ENCODE results near the gene THBS2.

THBS2 gene

DNA sequence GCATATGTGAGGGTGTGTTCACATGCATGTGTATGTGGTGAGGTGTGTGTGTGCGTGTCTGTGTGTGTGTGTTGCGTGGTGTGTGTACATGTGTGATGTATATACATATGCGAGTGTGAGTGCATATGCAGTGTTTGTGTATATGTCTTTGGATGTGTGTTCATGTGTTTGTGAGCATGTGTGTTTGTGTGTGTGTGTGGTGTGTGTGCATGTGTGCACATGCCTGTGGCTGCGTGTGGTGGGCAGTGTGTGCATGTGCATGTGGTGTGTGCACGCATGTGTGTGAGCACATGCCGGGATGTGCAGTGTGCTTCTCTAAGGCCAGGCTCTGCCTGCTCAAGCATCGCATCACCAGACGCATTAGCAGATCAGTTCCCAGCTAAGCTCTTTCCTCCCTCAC lies 5.7 kb downstream of the THBS2 start:
- no peak for DNase-seq

- no peak for DNase-seq
Observed at GRCh38 chr6:169247419-169247818, 6.2 kb downstream of the THBS2 start.

DNA sequence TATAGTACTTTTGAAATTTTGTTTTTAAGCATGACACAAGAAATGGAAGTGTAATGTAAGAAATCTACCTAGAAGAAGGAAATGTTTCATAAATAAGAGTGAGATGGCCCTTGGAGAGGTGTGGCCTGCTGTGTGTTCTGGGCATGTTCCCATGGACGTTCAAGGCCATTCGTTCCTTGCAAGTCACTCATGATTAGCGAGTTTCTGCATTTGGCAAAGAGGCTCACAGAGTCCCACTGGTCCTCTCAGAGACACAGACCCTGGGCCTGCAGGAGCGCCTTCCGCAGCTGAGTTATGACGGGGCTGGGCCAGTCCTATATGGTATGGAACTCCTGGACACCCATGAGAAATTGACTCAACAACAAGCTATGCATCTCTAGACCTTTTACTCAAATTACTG lies 7.2 kb downstream of the THBS2 start:
- DNase-seq, result no peak

DNA sequence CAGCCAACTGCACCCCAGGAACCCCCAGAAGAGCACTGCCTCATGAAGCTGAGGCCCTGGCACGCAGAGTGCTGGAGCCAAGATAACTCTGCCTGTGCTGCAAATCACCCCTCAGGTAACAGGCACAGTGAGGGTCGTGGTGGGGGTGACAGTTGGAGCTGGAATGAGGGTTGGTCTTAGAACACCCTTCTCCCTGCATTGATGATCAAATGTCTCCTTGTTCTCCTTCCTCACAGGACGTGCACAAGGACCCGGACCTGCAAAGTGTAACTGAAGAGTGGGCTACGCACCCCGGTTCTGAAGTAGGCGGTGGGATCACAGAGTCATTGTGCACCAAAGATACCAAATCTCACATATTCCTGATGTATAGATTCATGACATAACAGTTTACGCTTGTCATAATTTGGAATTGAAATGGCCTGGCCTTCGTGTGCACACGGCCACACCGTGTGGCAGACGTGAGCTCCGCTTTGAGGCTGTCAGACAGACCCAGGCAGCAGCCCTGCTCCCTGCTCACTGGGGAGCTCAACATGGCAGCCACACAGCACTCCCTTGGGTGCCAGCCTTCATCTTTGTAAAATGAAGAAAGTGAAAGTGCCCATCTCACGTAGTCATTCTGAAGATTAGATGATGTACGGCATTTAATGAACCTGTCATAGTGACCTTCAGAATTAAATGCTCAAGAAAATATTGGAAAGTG lies 8.8 kb downstream of the THBS2 start:
- no peak for DNase-seq

GRCh38 chr6:169243661-169244060 lies 10.0 kb downstream of the THBS2 start:
- DNase-seq, result no peak

DNA sequence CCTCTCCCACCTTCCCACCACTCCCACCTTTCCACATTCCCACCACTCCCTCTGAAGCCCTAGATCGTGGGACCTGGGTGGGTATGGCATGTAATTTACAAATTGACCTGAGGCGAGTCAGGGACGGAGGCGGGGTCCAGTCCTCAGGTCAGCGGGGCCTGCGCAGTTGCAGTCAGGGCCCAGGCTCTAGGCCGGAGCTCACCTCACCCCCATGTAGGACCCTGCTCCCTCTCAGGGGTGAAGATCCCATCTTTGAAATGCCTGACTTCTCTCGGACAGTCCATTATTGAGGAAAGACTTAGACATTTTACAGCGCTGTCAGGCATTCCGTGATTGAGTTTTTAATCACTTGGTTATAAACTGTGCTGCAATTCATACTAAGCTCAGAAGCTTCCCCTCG lies 10.5 kb downstream of the THBS2 start:
- peak in 1 of 5 experiments; percentile 41 for DNase-seq

DNA sequence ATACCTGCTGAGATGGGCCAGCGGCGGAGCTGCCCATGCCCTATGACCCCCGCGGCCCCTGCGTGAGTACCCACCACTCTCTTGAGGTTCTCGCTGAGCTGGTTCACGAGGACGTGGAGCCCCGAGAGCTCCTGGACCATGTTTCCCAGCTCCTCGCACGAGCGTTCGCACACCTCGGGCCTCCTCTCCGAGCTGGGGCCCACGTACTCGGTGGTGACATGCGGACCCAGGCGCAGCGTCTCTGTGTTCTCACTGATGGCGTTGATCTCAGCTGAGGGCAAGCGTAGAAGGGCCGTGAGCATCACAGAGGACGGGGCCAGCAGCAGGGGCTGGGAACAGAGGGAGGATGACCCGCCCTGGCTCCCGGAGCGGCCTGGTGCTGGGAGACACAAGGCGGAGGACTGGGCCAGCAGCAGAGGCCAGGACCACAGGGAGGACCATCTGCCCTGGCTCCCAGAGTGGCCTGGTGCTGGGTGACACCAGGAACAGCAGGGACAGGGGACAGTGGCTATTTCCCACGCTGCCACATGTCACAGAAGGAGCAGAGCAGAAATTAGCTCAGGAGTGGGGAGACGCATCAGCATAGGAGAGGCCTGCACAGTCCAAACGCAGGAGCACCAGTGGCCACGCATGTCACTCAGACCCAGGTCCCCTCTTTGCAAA lies 11.8 kb downstream of the THBS2 start:
- DNase-seq, result peak in 1 of 5 experiments; percentile 6

DNA sequence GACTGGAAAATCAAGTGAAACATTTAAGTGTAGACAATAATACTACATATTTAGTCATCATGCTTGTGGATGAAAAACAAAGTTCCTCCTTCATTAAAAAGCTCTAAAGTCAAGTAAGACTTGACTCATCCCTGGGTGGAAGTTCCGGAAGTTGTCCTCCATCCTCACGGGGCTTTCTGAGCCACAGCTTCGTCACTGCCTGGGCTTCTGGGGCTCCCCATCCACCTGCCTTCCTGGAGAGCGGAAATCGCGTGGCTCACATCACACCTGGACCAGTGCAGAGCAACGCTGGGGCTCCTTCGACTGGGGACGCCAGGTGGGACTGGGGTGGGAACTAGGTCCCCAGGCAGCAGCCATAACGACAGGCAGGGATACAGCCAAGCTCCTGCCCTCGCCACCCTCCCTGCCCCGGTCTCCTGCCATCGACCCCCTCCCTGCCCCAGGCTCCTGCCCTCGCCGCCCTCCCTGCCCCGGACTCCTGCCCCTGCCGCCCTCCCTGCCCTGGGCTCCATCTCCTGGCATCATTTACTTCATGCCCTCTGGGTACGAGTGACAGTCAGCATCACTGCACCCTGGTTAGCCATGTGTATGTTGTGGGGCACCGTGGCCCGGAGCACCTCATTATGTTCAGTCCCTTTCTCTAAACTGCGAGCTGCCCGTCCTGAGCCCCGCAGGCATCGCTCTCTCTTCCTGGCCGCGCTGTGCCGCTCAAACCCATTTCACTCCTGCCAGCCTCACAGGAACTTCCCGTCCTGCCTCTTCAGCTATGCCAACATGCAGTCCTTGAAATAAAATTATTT lies 12.9 kb downstream of the THBS2 start:
- DNase-seq, result no peak

- no peak for DNase-seq
Observed at GRCh38 chr6:169240125-169240524, 13.5 kb downstream of the THBS2 start.

DNA sequence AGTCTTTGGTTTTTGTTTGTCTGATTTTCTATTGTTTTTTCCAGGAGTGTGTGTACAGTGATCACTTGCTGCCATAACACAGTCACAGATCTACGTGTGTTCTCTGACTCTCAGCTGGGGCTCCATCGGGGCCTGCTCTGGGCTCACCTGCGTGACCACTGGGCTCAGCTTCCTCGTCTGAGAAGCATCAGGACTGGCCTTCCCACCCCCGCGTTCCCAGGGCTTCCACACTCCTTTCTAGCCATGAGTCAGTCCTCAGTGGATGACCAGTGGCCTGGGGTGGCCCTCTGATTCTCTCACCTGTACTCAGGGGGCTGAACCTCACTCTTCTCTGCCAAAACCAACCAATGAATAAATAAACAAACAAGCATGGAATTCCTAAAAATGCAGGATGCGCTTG lies 14.5 kb downstream of the THBS2 start:
- no peak for DNase-seq

DNA sequence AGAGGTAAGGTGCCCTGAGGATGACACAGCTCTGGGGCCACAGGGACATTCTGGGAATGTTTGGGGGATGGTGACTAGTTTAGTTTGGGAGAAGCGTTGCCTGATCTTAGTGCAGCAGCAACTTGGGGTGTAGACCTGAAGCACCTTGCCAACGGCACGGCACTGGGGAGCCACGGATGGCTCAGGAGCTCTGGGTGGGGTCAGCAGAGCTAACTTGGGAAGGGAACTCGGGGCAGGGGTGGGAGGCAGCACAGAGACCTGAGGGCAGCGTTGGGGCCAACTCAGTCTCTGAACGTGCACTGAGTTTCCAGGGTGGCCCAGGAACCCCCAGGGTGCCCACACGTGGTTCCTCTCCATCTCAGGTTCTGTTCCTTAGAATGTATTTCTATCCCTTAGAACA lies 14.9 kb downstream of the THBS2 start:
- no peak for DNase-seq

DNA sequence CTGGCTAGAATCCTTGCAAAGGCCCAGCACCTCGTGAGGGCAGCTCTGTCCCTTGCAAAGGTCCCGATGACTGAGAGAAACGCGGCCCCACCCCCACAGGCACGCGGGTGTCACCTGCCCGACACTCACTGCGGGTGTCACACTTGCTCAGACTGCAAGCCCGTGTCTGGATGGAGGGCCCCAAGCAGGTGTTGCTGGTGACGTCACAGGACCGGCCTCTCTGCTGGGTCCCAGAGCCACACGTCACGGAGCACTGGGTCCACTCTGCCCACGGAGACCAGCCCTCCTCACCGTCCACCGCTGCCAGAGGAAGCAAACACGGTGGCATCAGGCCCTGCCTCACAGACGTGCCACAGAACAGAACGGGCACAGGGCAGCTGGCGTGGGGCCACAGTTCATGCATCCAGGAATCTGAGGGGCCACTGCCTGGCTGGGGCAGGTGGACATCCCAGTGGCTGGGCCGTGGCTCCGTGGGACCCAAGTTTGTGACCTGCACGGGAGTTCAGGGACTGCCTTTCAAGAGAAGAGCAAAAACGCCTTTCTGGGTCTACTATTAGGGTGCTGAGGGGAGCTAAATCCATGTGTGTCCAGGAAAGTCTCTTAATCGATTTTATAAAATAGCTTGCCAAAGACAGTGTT lies 16.0 kb downstream of the THBS2 start:
- DNase-seq, result no peak

DNA sequence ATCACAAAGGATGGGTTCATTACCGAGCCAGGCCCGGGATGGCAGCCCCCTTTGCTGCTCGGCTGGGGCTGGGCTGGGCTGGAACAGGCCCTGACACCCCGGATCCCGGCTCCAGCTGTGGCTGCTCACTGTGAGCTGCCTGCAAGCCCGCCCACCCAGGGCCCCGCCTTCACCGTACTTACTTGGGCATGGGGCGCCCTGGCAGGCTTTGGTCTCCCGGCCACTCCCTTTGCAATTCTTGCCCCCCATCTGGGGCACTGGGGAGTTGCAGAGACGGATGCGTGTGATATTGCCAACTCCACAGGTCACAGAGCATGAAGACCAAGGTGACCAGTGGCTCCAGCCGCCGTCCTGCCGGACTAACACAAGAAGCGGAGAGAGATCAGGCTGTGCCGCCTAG lies 16.7 kb downstream of the THBS2 start:
- DNase-seq, result no peak

GRCh38 chr6:169236545-169236944 lies 17.1 kb downstream of the THBS2 start:
- DNase-seq, result no peak

- DNase-seq, result no peak
Observed at GRCh38 chr6:169235286-169235685, 18.4 kb downstream of the THBS2 start.

DNA sequence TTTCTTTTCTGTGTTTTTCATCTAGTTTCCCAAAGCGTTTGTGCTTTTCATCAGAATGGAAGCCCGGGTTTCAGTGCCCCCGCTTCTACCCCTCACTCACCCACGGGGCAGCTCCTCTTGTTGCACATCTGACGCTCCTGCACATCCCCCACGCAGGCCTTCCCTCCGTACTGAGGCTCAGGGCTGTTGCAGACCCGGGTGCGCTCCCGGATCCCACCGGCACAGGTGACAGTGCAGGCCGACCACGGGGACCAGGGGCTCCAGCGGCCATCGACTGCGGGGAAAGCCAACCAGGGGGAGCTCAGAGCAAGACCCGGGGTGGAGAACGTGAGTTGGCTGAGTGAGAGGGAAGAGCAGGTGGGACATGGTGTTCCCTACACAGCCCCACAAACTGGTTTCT lies 19.0 kb downstream of the THBS2 start:
- DNase-seq, result no peak

- DNase-seq, result no peak
Observed at GRCh38 chr6:169233832-169234231, 19.8 kb downstream of the THBS2 start.

GRCh38 chr6:169233181-169233580 lies 20.5 kb downstream of the THBS2 start:
- no peak for DNase-seq

GRCh38 chr6:169232507-169232931 lies 21.1 kb downstream of the THBS2 start:
- DNase-seq, result no peak

DNA sequence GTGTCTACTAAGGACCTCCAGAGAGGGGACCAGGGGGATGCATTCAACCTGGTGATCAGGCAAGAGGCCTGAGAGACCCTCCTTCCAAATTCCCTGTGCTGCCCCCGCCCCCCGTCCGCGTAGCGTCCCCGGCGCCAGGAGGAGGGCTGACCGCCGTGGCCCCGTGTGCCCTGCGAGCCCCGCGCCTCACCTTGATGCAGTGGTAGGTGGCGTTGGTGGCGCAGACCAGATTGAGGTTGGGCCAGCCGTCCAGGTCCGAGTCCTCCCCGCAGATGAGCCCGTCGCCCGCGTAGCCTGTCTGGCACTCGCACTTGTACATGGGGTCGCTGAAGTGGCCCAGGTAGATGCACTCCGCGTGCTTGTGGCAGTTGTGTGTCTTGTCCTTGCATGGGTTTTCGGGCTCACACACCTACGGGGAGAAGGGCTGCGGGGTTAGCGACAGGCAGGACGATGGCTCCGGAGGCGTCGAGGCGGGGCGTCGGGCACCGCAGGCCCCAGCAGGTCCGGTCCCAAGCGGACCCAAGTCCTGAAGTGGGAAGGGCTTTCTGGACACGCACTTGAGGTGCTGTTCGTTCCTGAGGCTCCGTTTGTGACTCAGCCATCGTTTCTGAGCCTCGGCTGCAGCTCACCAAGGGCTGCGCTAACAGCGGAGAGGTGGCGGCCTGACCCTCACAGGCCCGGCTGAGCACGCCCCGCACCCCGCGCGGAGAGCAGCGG lies 21.7 kb downstream of the THBS2 start:
- no peak for DNase-seq

GRCh38 chr6:169230946-169231789 lies 22.5 kb downstream of the THBS2 start:
- no peak for DNase-seq

GRCh38 chr6:169230322-169230665 lies 23.4 kb downstream of the THBS2 start:
- no peak for DNase-seq
